GM18907 (cell line): Measurements from ENCODE around the gene KMT2E.
"Not testable (repeated sequence)": the region's sequence is repeated elsewhere in the genome, so short reads cannot be mapped to it uniquely, and the experiment has no call there.

Experiments used
- ATAC-seq: cut with Tn5 transposase; IDR thresholded peaks from one replicate; pipeline ENCODE4 v1.9.1; 2021; ENCODE audit warnings: mild to moderate bottlenecking, moderate library complexity; ENCODE audit not compliant: unreplicated experiment

Gene KMT2E

GRCh38 chr7:105013816-105014692, at the start of gene KMT2E:
Gene KMT2E, plus strand, starts transcription at chr7:105014205. Its CDS starts 26,748 bp downstream, at chr7:105040953.
- ATAC-seq, result peak; percentile 34

GRCh38 chr7:104964626-104965236, 49.3 kb upstream of the KMT2E start:
- ATAC-seq, result no peak

- no peak for ATAC-seq
These were observed 48.0 kb upstream of the KMT2E start for GRCh38 chr7:104966022-104966421.

DNA sequence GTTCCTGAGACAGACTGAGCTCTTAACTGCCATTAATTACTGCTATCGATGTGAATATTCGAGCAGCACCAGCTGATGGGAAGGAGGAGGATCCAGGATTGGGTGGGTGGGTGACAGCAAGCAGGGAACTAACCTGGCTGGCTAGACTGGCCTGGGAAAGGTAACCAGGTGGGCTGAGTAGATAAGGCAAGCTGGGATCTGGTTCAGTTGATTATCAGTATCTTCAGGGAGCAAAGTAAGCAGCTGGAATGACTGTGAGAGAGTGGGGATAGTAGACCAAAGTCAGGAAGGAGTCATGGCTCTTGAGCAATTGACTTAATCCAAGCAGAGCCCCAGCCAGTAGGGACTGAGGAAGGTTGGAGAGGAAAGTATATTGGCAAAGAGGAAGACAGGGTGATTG, 46.9 kb upstream of the KMT2E start:
- ATAC-seq, result no peak

- no peak for ATAC-seq
These were observed 46.4 kb upstream of the KMT2E start for GRCh38 chr7:104967595-104967994.

- ATAC-seq, result no peak
These were observed 45.4 kb upstream of the KMT2E start for GRCh38 chr7:104968648-104969047.

GRCh38 chr7:104969183-104969582, 44.8 kb upstream of the KMT2E start:
- ATAC-seq, result no peak

- no peak for ATAC-seq
These were observed 42.5 kb upstream of the KMT2E start for GRCh38 chr7:104971290-104972071.

GRCh38 chr7:104972500-104972899, 41.5 kb upstream of the KMT2E start:
- ATAC-seq, result no peak

DNA sequence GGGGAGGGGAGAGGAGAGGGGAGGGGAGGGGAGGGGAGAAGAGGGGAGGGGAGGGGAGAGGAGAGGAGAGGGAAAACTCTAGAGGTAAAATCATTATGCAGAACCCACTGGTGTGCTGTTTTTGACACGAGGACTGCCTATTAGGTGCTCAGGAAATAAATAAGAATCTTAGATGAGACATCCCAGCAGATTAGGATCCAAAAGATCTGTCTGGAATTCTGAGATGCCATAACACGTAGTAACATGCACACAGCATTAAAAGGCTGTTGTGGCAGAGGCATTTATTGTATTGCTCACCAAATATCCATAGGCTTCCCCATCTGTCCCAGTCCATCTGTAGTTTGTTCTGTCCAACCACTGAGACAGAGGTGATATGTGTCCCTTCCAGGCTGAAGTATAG, 40.8 kb upstream of the KMT2E start:
- ATAC-seq, result no peak

DNA sequence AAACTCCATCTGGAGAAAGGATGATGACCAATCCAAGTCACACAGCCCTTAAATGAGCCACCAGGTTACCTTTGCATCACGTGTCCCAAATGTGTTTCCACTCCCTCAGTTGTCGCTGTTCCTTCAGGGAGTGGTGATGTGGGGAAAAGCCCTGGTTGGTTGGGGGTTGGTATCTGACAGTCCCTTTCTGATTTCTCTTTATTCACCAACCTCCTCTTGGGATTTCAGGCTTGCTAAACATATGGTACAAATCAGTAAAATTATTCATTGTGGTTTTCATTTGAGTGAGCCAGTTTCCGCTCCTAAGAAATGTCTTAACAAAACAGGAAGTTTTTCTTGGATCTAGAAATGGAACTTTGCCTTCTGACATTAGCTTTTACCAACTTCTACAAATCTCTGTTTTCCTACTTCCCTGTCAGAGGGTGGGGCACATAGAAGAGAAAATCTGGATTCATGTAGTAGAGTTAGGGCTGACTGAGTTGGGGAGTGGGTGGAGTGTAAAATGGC, 40.0 kb upstream of the KMT2E start:
- no peak for ATAC-seq

DNA sequence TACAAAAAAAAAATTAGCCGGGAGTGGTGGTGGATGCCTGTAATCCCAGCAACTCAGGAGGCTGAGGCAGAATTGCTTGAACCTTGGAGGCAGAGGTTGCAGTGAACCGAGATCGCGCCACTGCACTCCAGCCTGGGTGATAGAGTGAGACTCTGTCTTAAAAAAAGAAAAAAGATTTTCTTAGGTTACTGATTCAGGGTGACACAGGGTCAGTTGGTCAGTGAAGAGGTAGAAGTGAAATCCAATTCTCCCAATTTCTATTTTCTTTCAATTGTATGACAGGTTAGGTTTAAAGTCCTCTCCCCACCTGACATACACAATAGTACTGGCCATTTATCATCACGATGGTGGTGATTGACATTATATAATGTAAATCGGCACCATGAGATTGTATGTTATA, 38.5 kb upstream of the KMT2E start:
- ATAC-seq, result not testable (repeated sequence)

DNA sequence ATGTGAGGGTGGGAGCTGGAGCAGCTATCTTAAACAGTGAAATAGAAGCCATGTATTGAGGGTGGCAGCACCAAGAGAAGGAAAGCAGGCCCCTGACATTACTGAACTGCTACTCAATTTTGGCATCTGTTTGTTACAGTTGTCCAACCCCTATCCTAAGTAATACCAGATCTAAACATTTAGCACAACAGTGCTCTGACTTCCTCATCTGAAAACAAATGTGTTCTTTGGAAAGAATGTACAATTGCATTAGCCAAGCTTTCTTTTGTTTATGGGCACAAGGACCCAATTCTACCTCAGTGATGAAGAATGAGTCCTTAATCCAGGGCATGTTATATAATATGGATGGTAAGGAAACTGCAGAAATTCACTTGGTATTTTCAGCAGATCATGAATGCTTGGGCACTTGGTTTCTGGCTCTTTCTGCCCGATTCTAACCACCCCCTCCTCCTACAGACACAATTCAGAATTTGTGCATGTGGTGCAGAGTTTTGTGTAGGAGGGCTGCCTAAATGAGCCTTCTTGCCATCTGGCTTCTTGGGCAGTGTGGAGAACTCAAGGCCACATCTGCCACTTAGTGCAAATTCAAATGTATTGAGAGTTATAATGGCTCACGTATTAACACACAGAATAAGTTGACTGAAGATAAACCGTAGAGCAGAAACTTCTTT, 36.9 kb upstream of the KMT2E start:
- ATAC-seq, result no peak

DNA sequence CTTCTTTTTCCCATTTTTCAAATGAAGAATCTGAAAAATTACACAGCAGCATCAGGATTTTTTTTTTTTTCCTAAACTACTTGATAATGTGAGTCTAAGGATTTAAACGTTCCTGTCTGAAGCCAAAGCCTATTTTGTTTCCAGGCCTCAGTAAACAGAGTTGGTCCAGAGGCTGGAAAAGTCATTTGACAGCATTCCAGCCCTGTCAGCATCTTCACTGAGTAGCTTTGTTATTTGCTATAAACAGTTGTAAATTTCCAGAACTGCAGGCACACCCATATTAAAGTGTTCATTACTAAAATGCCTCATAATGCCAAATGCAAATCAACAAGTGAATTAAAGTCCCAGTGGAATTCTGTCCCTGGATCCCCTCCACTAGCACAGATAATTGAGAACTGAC, 35.5 kb upstream of the KMT2E start:
- ATAC-seq, result no peak

GRCh38 chr7:104979167-104979841, 34.7 kb upstream of the KMT2E start:
- no peak for ATAC-seq

DNA sequence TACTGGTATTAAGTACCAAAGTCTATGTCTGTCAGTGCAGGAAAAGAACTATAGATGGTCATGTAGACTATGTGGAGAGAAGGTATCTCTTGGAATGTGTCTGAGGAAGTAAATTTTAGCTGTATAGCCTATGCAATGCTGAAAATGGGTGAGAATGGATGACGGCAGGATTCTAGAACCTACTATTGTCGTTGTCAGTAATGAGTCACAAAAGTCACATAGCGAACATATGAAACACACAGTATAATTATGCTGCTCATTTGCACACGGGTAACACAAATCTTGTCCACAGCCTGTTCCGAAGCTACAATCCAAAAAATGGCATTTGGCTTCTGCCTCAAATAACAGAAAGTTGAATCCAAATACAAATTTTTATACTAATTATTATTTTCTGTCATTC, 33.6 kb upstream of the KMT2E start:
- ATAC-seq, result no peak

DNA sequence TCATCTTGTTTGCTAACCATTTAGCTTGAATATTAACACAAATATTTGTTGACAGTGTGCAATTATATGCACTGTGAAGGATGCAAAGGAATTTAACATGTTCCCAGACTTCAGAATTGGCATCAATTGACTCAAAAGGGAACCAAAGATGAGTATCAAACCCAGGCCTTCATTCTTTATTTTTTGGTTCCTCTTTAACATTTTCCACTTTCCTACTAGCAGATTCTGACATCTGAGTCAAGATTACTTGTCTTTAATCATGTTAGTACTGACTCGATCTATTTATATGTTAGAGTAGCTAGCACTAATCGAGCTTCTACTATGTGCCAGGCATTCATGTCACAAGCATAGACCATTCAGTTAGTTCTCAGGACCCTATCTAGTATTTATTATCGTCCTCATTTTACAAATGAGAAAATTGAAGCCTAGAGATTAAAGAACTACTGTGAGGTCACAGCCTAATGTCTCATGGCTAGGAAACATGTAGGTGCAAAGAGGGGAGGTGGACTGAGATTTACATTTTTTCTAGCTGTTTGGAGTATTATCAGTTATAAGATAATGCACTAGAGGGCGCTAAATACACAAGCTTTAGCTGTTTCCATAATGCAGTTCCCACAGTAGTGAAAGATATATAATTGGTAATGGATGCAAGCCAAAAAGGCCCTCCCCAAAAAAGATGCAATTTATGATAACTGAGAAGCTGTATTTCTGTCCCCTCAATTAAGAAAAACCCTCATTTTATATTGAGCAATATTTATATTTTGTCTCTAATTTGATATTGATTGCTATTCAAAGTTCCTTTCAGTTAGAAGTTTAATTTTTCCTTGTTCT, 32.9 kb upstream of the KMT2E start:
- ATAC-seq, result no peak

GRCh38 chr7:104981672-104982037, 32.4 kb upstream of the KMT2E start:
- ATAC-seq, result no peak

- ATAC-seq, result no peak
These were observed 31.5 kb upstream of the KMT2E start for GRCh38 chr7:104982308-104983075.
